HepG2 (cell line): ENCODE results near the gene TMC4. TPM values are rescaled to one million over a fixed set of nuclear protein-coding genes. Genes with fewer than 3 reads are reported as not detected.

Experiments used
- BCLAF1 ChIP-seq: fragments of 450-650 bp; IDR thresholded peaks from 2 replicates; pipeline ENCODE4 v1.6.1; 2017; ENCODE audit warnings: mild to moderate bottlenecking
- EED ChIP-seq: sonication (generic); formaldehyde crosslinking; IDR thresholded peaks from 2 replicates; pipeline ENCODE4 v1.5.0; 2020; ENCODE audit warnings: mild to moderate bottlenecking, missing genetic modification reagents
- RORA ChIP-seq: sonication (generic); formaldehyde crosslinking; IDR thresholded peaks from 2 replicates; pipeline ENCODE4 v1.5.0; 2020; ENCODE audit warnings: mild to moderate bottlenecking, missing genetic modification reagents, moderate library complexity
- ZNF274 ChIP-seq: sonication (generic); formaldehyde crosslinking; IDR thresholded peaks from 2 replicates; pipeline ENCODE4 v1.5.1; 2020; ENCODE audit warnings: mild to moderate bottlenecking, missing genetic modification reagents
- ZNF280D ChIP-seq: sonication (generic); formaldehyde crosslinking; IDR thresholded peaks from 2 replicates; pipeline ENCODE4 v1.5.1; 2020; ENCODE audit warnings: mild to moderate bottlenecking, missing genetic modification reagents
- ZNF616 ChIP-seq: sonication (generic); formaldehyde crosslinking; IDR thresholded peaks from 2 replicates; pipeline ENCODE4 v1.5.0; 2020; ENCODE audit warnings: low read depth, mild to moderate bottlenecking, missing genetic modification reagents
- ZNF646 ChIP-seq: sonication (generic); formaldehyde crosslinking; IDR thresholded peaks from 2 replicates; pipeline ENCODE4 v1.9.0; 2021; ENCODE audit warnings: mild to moderate bottlenecking, missing genetic modification reagents
- polyA plus RNA-seq, 8 experiments: library from polyadenylated mRNA; depleted of rRNA in 3 of 8; stranded (reverse) in 7 of 8; unstranded in 1 of 8; fragments of >200 nt; fragmentation: Illumina TruSeq in 4 of 8; extraction: Trizol in 4 of 8; gene quantifications; 2 replicates each; pipeline versions ENCODE4 v1.2.1 to v1.2.3, GENCODE V29; 2011 to 2016; ENCODE audit warnings: low read depth in 4 of 8, missing spikeins in 1 of 8, mixed read lengths in 1 of 8; ENCODE audit not compliant: insufficient read depth in 1 of 8
- total RNA-seq, 5 experiments: library from RNA; depleted of rRNA; stranded (reverse); fragments of >200 nt; fragmentation: Illumina TruSeq; extraction: Trizol; gene quantifications; 2 replicates each; pipeline ENCODE4 v1.2.3, GENCODE V29; 2016; ENCODE audit warnings: low read depth in 1 of 5

Gene TMC4
- total and polyA plus RNA-seq, 2 of the 13 experiments (the other 11 are each of a cell fraction or from before 2014, with no cell fraction given) = 0.13 to 0.24 TPM

- no peak for TF ChIP-seq BCLAF1
- TF ChIP-seq EED (CRISPR knock-in tag) = no peak
- TF ChIP-seq ZNF274 (CRISPR knock-in tag) = peak; percentile 46; the same call in 1 of the 2 replicates
- no peak for TF ChIP-seq RORA (CRISPR knock-in tag)
- peak; percentile 81; the same call in 1 of the 2 replicates for TF ChIP-seq ZNF616
- no peak for TF ChIP-seq ZNF646 (CRISPR knock-in tag)
- no peak; the same call in 1 of the 2 replicates for TF ChIP-seq ZNF280D (CRISPR knock-in tag)
These were observed 57.6 kb downstream of the TMC4 start, which contains the start of the genes PRPF31 and TFPT (continued) for GRCh38 chr19:54115109-54116063.
